HG03342 (cell line): Measurements from ENCODE around the gene PLEKHA1.

ENCODE experiments used
- ATAC-seq: cut with Tn5 transposase; IDR thresholded peaks from one replicate; pipeline ENCODE4 v1.9.1; 2021; ENCODE audit warnings: mild to moderate bottlenecking, moderate library complexity; ENCODE audit not compliant: unreplicated experiment

Gene PLEKHA1

GRCh38 chr10:122375679-122376160, 1.2 kb downstream of the PLEKHA1 start:
- no peak for ATAC-seq

- ATAC-seq, result no peak
Observed at GRCh38 chr10:122376364-122376961, 2.0 kb downstream of the PLEKHA1 start.

GRCh38 chr10:122379041-122379440, 4.5 kb downstream of the PLEKHA1 start:
- ATAC-seq, result no peak

GRCh38 chr10:122379537-122379936, 5.0 kb downstream of the PLEKHA1 start:
- no peak for ATAC-seq

- no peak for ATAC-seq
Observed at GRCh38 chr10:122380703-122381102, 6.2 kb downstream of the PLEKHA1 start.

GRCh38 chr10:122381680-122382079, 7.2 kb downstream of the PLEKHA1 start:
- no peak for ATAC-seq

- ATAC-seq, result no peak
Observed at GRCh38 chr10:122386514-122386913, 12.0 kb downstream of the PLEKHA1 start.

GRCh38 chr10:122387572-122387971, 13.1 kb downstream of the PLEKHA1 start:
- ATAC-seq, result no peak

GRCh38 chr10:122388287-122388997, 13.9 kb downstream of the PLEKHA1 start:
- ATAC-seq, result no peak

- ATAC-seq, result no peak
Observed at GRCh38 chr10:122390271-122390670, 15.8 kb downstream of the PLEKHA1 start.

GRCh38 chr10:122390679-122391078, 16.2 kb downstream of the PLEKHA1 start:
- no peak for ATAC-seq

GRCh38 chr10:122391875-122392274, 17.4 kb downstream of the PLEKHA1 start:
- no peak for ATAC-seq

GRCh38 chr10:122392835-122393234, 18.3 kb downstream of the PLEKHA1 start:
- no peak for ATAC-seq

GRCh38 chr10:122393288-122393687, 18.8 kb downstream of the PLEKHA1 start:
- no peak for ATAC-seq

GRCh38 chr10:122402548-122403131, 28.1 kb downstream of the PLEKHA1 start:
- no peak for ATAC-seq

- ATAC-seq, result no peak
Observed at GRCh38 chr10:122404576-122404975, 30.1 kb downstream of the PLEKHA1 start.

GRCh38 chr10:122407375-122408125, 33.0 kb downstream of the PLEKHA1 start:
- ATAC-seq, result no peak

- ATAC-seq, result no peak
Observed at GRCh38 chr10:122413327-122413726, 38.8 kb downstream of the PLEKHA1 start.

- ATAC-seq, result no peak
Observed at GRCh38 chr10:122417667-122418066, 43.2 kb downstream of the PLEKHA1 start.

- ATAC-seq, result no peak
Observed at GRCh38 chr10:122419016-122419415, 44.5 kb downstream of the PLEKHA1 start.

GRCh38 chr10:122419876-122420623, 45.5 kb downstream of the PLEKHA1 start:
- ATAC-seq, result no peak
